ENCODE data around the gene PLG.

DNA sequence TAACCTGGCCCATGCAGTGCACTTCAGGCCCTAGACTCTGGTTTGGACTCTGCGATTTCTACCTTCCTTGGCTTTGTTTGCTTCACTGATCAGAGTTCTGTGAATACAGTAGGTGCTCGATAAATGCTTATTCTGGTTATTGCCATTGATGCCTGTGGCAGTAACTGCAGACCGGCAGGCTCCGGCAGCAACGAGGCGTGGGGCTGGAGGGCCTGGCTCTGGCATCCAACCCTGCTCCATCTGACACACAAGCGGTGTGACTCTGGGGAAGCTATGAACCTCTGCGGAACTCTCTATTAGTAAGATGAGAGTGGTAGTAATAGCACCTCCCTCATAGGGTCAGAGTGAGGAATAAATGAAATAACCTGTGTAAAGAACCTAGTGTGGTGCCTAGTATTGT, 66.1 kb downstream of the PLG start:
- TF ChIP-seq, protein P1, sequence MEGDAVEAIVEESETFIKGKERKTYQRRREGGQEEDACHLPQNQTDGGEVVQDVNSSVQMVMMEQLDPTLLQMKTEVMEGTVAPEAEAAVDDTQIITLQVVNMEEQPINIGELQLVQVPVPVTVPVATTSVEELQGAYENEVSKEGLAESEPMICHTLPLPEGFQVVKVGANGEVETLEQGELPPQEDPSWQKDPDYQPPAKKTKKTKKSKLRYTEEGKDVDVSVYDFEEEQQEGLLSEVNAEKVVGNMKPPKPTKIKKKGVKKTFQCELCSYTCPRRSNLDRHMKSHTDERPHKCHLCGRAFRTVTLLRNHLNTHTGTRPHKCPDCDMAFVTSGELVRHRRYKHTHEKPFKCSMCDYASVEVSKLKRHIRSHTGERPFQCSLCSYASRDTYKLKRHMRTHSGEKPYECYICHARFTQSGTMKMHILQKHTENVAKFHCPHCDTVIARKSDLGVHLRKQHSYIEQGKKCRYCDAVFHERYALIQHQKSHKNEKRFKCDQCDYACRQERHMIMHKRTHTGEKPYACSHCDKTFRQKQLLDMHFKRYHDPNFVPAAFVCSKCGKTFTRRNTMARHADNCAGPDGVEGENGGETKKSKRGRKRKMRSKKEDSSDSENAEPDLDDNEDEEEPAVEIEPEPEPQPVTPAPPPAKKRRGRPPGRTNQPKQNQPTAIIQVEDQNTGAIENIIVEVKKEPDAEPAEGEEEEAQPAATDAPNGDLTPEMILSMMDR (conservative IDR thresholded peaks at IDR 0.05) = no peak
- no peak for TF ChIP-seq EZH2 (IDR thresholded peaks at IDR 0.05; ENCODE audit: low read depth)

Measured in PC-9 (cell line).